ENCODE data around the gene CCDC83. TPM values are rescaled to one million over a fixed set of nuclear protein-coding genes. Genes with fewer than 3 reads are reported as not detected.
A peak's percentile ranks its signal among the peaks of the same experiment; 100 is the strongest.

The CCDC83 gene
- total RNA-seq, 1 experiment from 2014 or later, result not detected

DNA sequence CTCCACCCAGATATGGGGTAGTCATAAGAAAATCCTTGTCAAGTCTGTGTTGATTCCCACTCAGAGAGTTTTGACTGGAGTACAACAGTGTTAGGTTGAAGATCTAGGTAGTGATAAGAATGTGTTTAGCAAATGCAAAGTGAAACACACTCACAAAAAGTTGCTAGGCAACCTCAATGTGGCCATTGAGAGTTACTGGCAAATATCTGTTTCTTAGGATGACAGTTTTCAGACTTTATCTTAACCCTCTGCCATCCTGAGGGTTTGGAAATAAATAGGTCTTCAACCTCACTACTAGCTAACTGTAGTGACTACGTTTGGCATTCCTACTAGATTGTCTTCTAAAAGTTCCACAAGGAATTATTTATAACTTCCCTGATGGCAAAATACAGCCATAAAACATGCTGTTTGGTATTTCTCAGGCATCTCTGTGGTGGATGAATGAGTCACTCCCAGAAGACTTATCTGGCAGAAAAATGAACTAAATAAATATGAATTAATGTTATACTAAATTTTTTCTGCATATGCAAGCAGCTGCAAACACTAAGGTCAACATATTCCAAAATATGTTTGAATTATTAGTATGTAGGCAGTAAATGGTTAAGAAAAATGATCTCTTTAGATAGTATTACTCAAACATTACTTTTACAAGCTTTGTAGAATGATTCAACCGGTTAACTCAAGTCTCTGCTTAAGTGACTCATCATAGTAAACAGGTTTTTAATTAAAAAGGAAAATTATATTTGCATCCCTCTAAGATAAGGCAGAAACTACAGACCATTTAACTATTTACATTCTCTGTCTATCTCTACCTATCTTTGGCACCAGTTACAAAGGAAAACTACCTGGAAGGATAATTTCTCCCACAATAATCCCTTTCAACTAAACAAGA lies 27.2 kb upstream of the CCDC83 start:
- Histone ChIP-seq H3K23ac (ENCODE audit: insufficient read length, low read depth, low read length) (no peak overlapping the region), H2BK5ac (ENCODE audit: insufficient read length, low read length) (no peak overlapping the region), H3K23me2 (ENCODE audit: insufficient read length, low read depth, low read length, poor library complexity, severe bottlenecking) (no peaks in the 10 kb centered on the region), H3K14ac (ENCODE audit: insufficient read depth, low read length) (no peak overlapping the region), H3K9me3 (ENCODE audit: control insufficient read depth, low read depth, low read length) (no peaks in the 10 kb centered on the region), H2AFZ (ENCODE audit: low read length) (no peak overlapping the region), H2BK15ac (ENCODE audit: low read depth, low read length) (no peak overlapping the region), H3K4me1 (ENCODE audit: insufficient read depth, low read length) (no peaks in the 10 kb centered on the region), H3K4ac (ENCODE audit: low read depth, low read length) (no peak overlapping the region), H3K79me1 (ENCODE audit: insufficient read depth, low read depth, low read length, poor library complexity, severe bottlenecking) (no peaks in the 10 kb centered on the region), H4K5ac (ENCODE audit: insufficient read length, low read depth, low read length) (no peak overlapping the region), H3T11ph (ENCODE audit: low read length) (no peak overlapping the region), H3K56ac (ENCODE audit: insufficient read length, low read depth, low read length) (no peak overlapping the region), H3K27ac (ENCODE audit: insufficient read length, low read depth, low read length) (no peak overlapping the region), H2BK120ac (ENCODE audit: low read depth, low read length, poor library complexity, severe bottlenecking) (no peak overlapping the region), H4K8ac (replicated peaks; ENCODE audit: insufficient read length, low read depth, low read length) (no peak overlapping the region), H3K79me2 (ENCODE audit: insufficient read depth, low read length) (no peaks in the 10 kb centered on the region), H4K91ac (ENCODE audit: insufficient read length, low read depth, low read length) (no peak overlapping the region), H3K27me3 (ENCODE audit: insufficient read depth, low read length) (no peaks in the 10 kb centered on the region; the same call in 1 of the 2 replicates), H3K18ac (ENCODE audit: insufficient read length, low read depth, low read length) (no peak overlapping the region), H4K20me1 (ENCODE audit: control insufficient read depth, insufficient read depth, insufficient read length) (no peaks in the 10 kb centered on the region), H2BK12ac (ENCODE audit: insufficient read length, low read depth, low read length) (no peak overlapping the region), H3K4me2 (ENCODE audit: insufficient read depth, insufficient read length, low read length) (no peak overlapping the region), H2BK20ac (ENCODE audit: low read depth, low read length, poor library complexity, severe bottlenecking) (no peak overlapping the region), H3K9ac (ENCODE audit: extremely low read depth, insufficient read length, low read length) (no peak overlapping the region), H2AK5ac (ENCODE audit: insufficient read length, low read length) (no peak overlapping the region)
- Mint-ChIP-seq H3K4me1 (peaks cover 10 to 11% of the 10 kb centered on the region in 2 experiments; a peak in 3 of 4 replicates), H3K36me3 (ENCODE audit: insufficient read depth in 1 of 3, low read depth in 3 of 3) (no peaks in the 10 kb centered on the region), H3K27ac (peak overlapping the region in 1 of 3 experiments; percentile 18; a peak in 1 of 7 replicates), H3K4me3 (no peak overlapping the region), H3K9me3 (no peaks in the 10 kb centered on the region; a peak in 1 of 5 replicates), H3K27me3 (ENCODE audit: low read depth) (peaks cover 3% of the 10 kb centered on the region)
- WGBS (ENCODE audit: extremely low coverage, insufficient read length, low lambda C conversion rate), result no CpG with 5 or more reads among the region's 2 CpGs
- TF ChIP-seq, protein P1, sequence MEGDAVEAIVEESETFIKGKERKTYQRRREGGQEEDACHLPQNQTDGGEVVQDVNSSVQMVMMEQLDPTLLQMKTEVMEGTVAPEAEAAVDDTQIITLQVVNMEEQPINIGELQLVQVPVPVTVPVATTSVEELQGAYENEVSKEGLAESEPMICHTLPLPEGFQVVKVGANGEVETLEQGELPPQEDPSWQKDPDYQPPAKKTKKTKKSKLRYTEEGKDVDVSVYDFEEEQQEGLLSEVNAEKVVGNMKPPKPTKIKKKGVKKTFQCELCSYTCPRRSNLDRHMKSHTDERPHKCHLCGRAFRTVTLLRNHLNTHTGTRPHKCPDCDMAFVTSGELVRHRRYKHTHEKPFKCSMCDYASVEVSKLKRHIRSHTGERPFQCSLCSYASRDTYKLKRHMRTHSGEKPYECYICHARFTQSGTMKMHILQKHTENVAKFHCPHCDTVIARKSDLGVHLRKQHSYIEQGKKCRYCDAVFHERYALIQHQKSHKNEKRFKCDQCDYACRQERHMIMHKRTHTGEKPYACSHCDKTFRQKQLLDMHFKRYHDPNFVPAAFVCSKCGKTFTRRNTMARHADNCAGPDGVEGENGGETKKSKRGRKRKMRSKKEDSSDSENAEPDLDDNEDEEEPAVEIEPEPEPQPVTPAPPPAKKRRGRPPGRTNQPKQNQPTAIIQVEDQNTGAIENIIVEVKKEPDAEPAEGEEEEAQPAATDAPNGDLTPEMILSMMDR (conservative IDR thresholded peaks at IDR 0.05), result no peak
- DNase-seq, result no peak

Measured in H9 (cell line).